Astrocyte of the spinal cord (primary cell): ENCODE results near the gene COPS7A.
"Not testable (repeated sequence)": the region's sequence is repeated elsewhere in the genome, so short reads cannot be mapped to it uniquely, and the experiment has no call there.

Experiments
- DNase-seq: peaks from one replicate; pipeline ENCODE4 v3.0.0; 2011; ENCODE audit warnings: low read depth, low spot score
- H3K4me3 ChIP-seq: 2 replicates; pipeline ENCODE4 v1.5.1; 2011; ENCODE audit warnings: low read depth, mild to moderate bottlenecking, low read length, moderate library complexity
- CTCF ChIP-seq: IDR thresholded peaks from 2 replicates; pipeline ENCODE4 v1.5.1; 2012; ENCODE audit warnings: low read depth, mild to moderate bottlenecking, low read length, inconsistent platforms
- in situ Hi-C: cut with HindIII; loops from 2 replicates; pipeline ENCODE4 v1.10.0; 2017; ENCODE audit warnings: low sequenced_read_pairs

COPS7A gene

GRCh38 chr12:6736754-6737153, 12.9 kb downstream of the COPS7A start:
- no peak for TF ChIP-seq CTCF
- in situ Hi-C loops: no loop called here
- DNase-seq: no peak
- no peak overlapping the region for H3K4me3 ChIP-seq

- in situ Hi-C loops, DNase-seq, H3K4me3 ChIP-seq: not testable (repeated sequence)
Measured at GRCh38 chr12:6742080-6742479, 18.2 kb downstream of the COPS7A start.

- in situ Hi-C loops: no loop called here
- TF ChIP-seq CTCF: no peak
- DNase-seq: no peak
- no peak overlapping the region for H3K4me3 ChIP-seq
Measured at GRCh38 chr12:6742834-6743233, 19.0 kb downstream of the COPS7A start.

- H3K4me3 ChIP-seq, DNase-seq, in situ Hi-C loops: not testable (repeated sequence)
Measured at GRCh38 chr12:6743300-6743699, 19.5 kb downstream of the COPS7A start.

- H3K4me3 ChIP-seq: no peak overlapping the region
- in situ Hi-C loops: no loop called here
- TF ChIP-seq CTCF: no peak
- DNase-seq: no peak
Measured at GRCh38 chr12:6745741-6746525, 22.1 kb downstream of the COPS7A start.

- no peak for TF ChIP-seq CTCF
- no peak overlapping the region for H3K4me3 ChIP-seq
- in situ Hi-C loops: no loop called here
- no peak for DNase-seq
Measured at GRCh38 chr12:6747216-6747615, 23.4 kb downstream of the COPS7A start.

GRCh38 chr12:6748761-6749160, 24.9 kb downstream of the COPS7A start:
- DNase-seq: no peak
- in situ Hi-C loops: no loop called here
- TF ChIP-seq CTCF: no peak
- no peak overlapping the region for H3K4me3 ChIP-seq

GRCh38 chr12:6750506-6750905, 26.7 kb downstream of the COPS7A start:
- DNase-seq: no peak
- no peak overlapping the region for H3K4me3 ChIP-seq
- in situ Hi-C loops: no loop called here
- no peak for TF ChIP-seq CTCF
